NK-92 (cell line): ENCODE data around the gene UNC5C.
"Not testable (repeated sequence)": the region's sequence is repeated elsewhere in the genome, so short reads cannot be mapped to it uniquely, and the experiment has no call there.

Experiments used
- DNase-seq: peaks from one replicate; lab custom pipeline; 2025; ENCODE audit not compliant: unreplicated experiment; lab: John Stamatoyannopoulos, UW

UNC5C gene

GRCh38 chr4:95186666-95187065 lies 362.1 kb downstream of the UNC5C start:
- no peak for DNase-seq

GRCh38 chr4:95183656-95184408 lies 364.9 kb downstream of the UNC5C start:
- no peak for DNase-seq

- no peak for DNase-seq
Observed at GRCh38 chr4:95181996-95182306, 366.8 kb downstream of the UNC5C start.

- no peak for DNase-seq
Observed at GRCh38 chr4:95181243-95181995, 367.4 kb downstream of the UNC5C start.

GRCh38 chr4:95180531-95181242 lies 368.1 kb downstream of the UNC5C start:
- no peak for DNase-seq

GRCh38 chr4:95178938-95179337 lies 369.8 kb downstream of the UNC5C start:
- DNase-seq = no peak

GRCh38 chr4:95171377-95171776 lies 377.4 kb downstream of the UNC5C start:
- not testable (repeated sequence) for DNase-seq

GRCh38 chr4:95170176-95170575 lies 378.6 kb downstream of the UNC5C start:
- DNase-seq = no peak

GRCh38 chr4:95167805-95168204 lies 381.0 kb downstream of the UNC5C start:
- no peak for DNase-seq

GRCh38 chr4:95165926-95166524 lies 382.7 kb downstream of the UNC5C start:
- DNase-seq = no peak

GRCh38 chr4:95162867-95163266 lies 385.9 kb downstream of the UNC5C start:
- DNase-seq = no peak

- DNase-seq = no peak
Observed at GRCh38 chr4:95161781-95162469, 386.8 kb downstream of the UNC5C start.

- no peak for DNase-seq
Observed at GRCh38 chr4:95159384-95159783, 389.4 kb downstream of the UNC5C start.

- no peak for DNase-seq
Observed at GRCh38 chr4:95158626-95159025, 390.1 kb downstream of the UNC5C start.

- DNase-seq = no peak
Observed at GRCh38 chr4:95158045-95158444, 390.7 kb downstream of the UNC5C start.

GRCh38 chr4:95157596-95157995 lies 391.2 kb downstream of the UNC5C start:
- DNase-seq = no peak

- no peak for DNase-seq
Observed at GRCh38 chr4:95156452-95156765, 392.4 kb downstream of the UNC5C start.

- no peak for DNase-seq
Observed at GRCh38 chr4:95155759-95156451, 392.9 kb downstream of the UNC5C start.

- DNase-seq = no peak
Observed at GRCh38 chr4:95153182-95153581, 395.6 kb downstream of the UNC5C start.

- DNase-seq = no peak
Observed at GRCh38 chr4:95151255-95151654, 397.5 kb downstream of the UNC5C start.

- no peak for DNase-seq
Observed at GRCh38 chr4:95142932-95143331, 405.8 kb downstream of the UNC5C start.
